ENCODE data around the gene MRPL53. TPM values are rescaled to one million over a fixed set of nuclear protein-coding genes. Genes with fewer than 3 reads are reported as not detected.

MRPL53 gene
- total and polyA plus RNA-seq, 2 experiments from 2014 or later, result 18.5 to 71.0 TPM

GRCh38 chr2:74438248-74438647 is 34.2 kb downstream of the MRPL53 start:
- H3K79me2 ChIP-seq (ENCODE audit: insufficient read depth), result peaks cover 32% of the 10 kb centered on the region
- no peak for DNase-seq
- H2AFZ ChIP-seq, result no peak overlapping the region
- no peaks in the 10 kb centered on the region for H3F3A ChIP-seq (ENCODE audit: insufficient read depth)
- H3K4me2 ChIP-seq (ENCODE audit: unreplicated experiment), result no peak overlapping the region
- no peaks in the 10 kb centered on the region; the same call in 1 of the 2 replicates for H3K4me1 ChIP-seq (ENCODE audit: insufficient read depth)
- H3K27ac ChIP-seq, result no peak overlapping the region
- TF ChIP-seq EZH2phosphoT487 (IDR thresholded peaks at IDR 0.05; ENCODE audit: insufficient read depth, low read depth) (no peak), EZH2 (IDR thresholded peaks at IDR 0.05; ENCODE audit: insufficient read depth, poor library complexity, severe bottlenecking) (no peak)
- H3K9me2 ChIP-seq (ENCODE audit: insufficient read depth), result no peaks in the 10 kb centered on the region
- H4K20me1 ChIP-seq (ENCODE audit: insufficient read depth), result no peaks in the 10 kb centered on the region
- no peak overlapping the region for H3K4me3 ChIP-seq
- no peaks in the 10 kb centered on the region for H3K27me3 ChIP-seq (replicated peaks; ENCODE audit: insufficient read depth)
- no peaks in the 10 kb centered on the region for H3K9me3 ChIP-seq (ENCODE audit: low read depth)
- 100% methylated on average over 1 of the region's 1 CpG for WGBS, 2 experiments (ENCODE audit: low coverage in 1 of 2, low lambda C conversion rate in 2 of 2, missing lambda C conversion rate in 2 of 2)
- in situ Hi-C loops (cut with MboI), result no loop called here
- no peak overlapping the region for H3K9ac ChIP-seq
- H3K36me3 ChIP-seq (ENCODE audit: low read depth), result no peaks in the 10 kb centered on the region

- Histone ChIP-seq H3K36me3 (ENCODE audit: low read depth) (no peaks in the 10 kb centered on the region), H3K9me2 (ENCODE audit: insufficient read depth) (no peaks in the 10 kb centered on the region), H3K4me2 (ENCODE audit: unreplicated experiment) (no peak overlapping the region), H3K27me3 (replicated peaks; ENCODE audit: insufficient read depth) (no peaks in the 10 kb centered on the region), H3F3A (ENCODE audit: insufficient read depth) (no peaks in the 10 kb centered on the region), H2AFZ (no peak overlapping the region), H3K79me2 (ENCODE audit: insufficient read depth) (peaks cover 32% of the 10 kb centered on the region), H3K9ac (no peak overlapping the region), H3K4me1 (ENCODE audit: insufficient read depth) (no peaks in the 10 kb centered on the region; the same call in 1 of the 2 replicates), H3K27ac (no peak overlapping the region), H3K4me3 (no peak overlapping the region), H3K9me3 (ENCODE audit: low read depth) (no peaks in the 10 kb centered on the region), H4K20me1 (ENCODE audit: insufficient read depth) (no peaks in the 10 kb centered on the region)
- WGBS, 2 experiments (ENCODE audit: low coverage in 1 of 2, low lambda C conversion rate in 2 of 2, missing lambda C conversion rate in 2 of 2), result 81% methylated on average over 6 of the region's 6 CpGs
- DNase-seq, result no peak
- in situ Hi-C loops (cut with MboI), result no loop called here
- TF ChIP-seq EZH2phosphoT487 (IDR thresholded peaks at IDR 0.05; ENCODE audit: insufficient read depth, low read depth), result no peak
- no peak for TF ChIP-seq EZH2 (IDR thresholded peaks at IDR 0.05; ENCODE audit: insufficient read depth, poor library complexity, severe bottlenecking)
These were observed 35.4 kb downstream of the MRPL53 start for GRCh38 chr2:74436848-74437695.

GRCh38 chr2:74436111-74436805 is 36.2 kb downstream of the MRPL53 start:
- no peak overlapping the region for H3K9ac ChIP-seq
- no peaks in the 10 kb centered on the region for H3F3A ChIP-seq (ENCODE audit: insufficient read depth)
- TF ChIP-seq EZH2 (IDR thresholded peaks at IDR 0.05; ENCODE audit: insufficient read depth, poor library complexity, severe bottlenecking) (no peak), EZH2phosphoT487 (IDR thresholded peaks at IDR 0.05; ENCODE audit: insufficient read depth, low read depth) (no peak)
- H4K20me1 ChIP-seq (ENCODE audit: insufficient read depth), result no peaks in the 10 kb centered on the region
- peaks cover 32% of the 10 kb centered on the region for H3K79me2 ChIP-seq (ENCODE audit: insufficient read depth)
- H2AFZ ChIP-seq, result no peak overlapping the region
- no peaks in the 10 kb centered on the region for H3K27me3 ChIP-seq (replicated peaks; ENCODE audit: insufficient read depth)
- H3K27ac ChIP-seq, result no peak overlapping the region
- H3K4me1 ChIP-seq (ENCODE audit: insufficient read depth), result no peaks in the 10 kb centered on the region; the same call in 1 of the 2 replicates
- in situ Hi-C loops (cut with MboI), result no loop called here
- no peak overlapping the region for H3K4me3 ChIP-seq
- DNase-seq, result no peak
- WGBS, 2 experiments (ENCODE audit: low coverage in 1 of 2, low lambda C conversion rate in 2 of 2, missing lambda C conversion rate in 2 of 2), result 85 to 88% methylated on average over 28 to 42 of the region's 43 CpGs
- H3K9me3 ChIP-seq (ENCODE audit: low read depth), result no peaks in the 10 kb centered on the region
- no peaks in the 10 kb centered on the region for H3K36me3 ChIP-seq (ENCODE audit: low read depth)
- H3K9me2 ChIP-seq (ENCODE audit: insufficient read depth), result no peaks in the 10 kb centered on the region
- H3K4me2 ChIP-seq (ENCODE audit: unreplicated experiment), result no peak overlapping the region

- Histone ChIP-seq H3K9me2 (ENCODE audit: insufficient read depth) (no peaks in the 10 kb centered on the region), H3K4me2 (ENCODE audit: unreplicated experiment) (no peak overlapping the region), H4K20me1 (ENCODE audit: insufficient read depth) (no peaks in the 10 kb centered on the region), H3K4me1 (ENCODE audit: insufficient read depth) (no peaks in the 10 kb centered on the region), H3K9me3 (ENCODE audit: low read depth) (no peaks in the 10 kb centered on the region), H3K36me3 (ENCODE audit: low read depth) (peaks cover 3% of the 10 kb centered on the region; the same call in 1 of the 2 replicates), H3K9ac (no peak overlapping the region), H3K27me3 (replicated peaks; ENCODE audit: insufficient read depth) (no peaks in the 10 kb centered on the region), H3K4me3 (no peak overlapping the region), H3K27ac (no peak overlapping the region), H2AFZ (no peak overlapping the region), H3K79me2 (ENCODE audit: insufficient read depth) (no peaks in the 10 kb centered on the region), H3F3A (ENCODE audit: insufficient read depth) (peaks cover 9% of the 10 kb centered on the region; the same call in 1 of the 2 replicates)
- in situ Hi-C loops (cut with MboI), result no loop called here
- WGBS, 2 experiments (ENCODE audit: low coverage in 1 of 2, low lambda C conversion rate in 2 of 2, missing lambda C conversion rate in 2 of 2), result 87 to 90% methylated on average over 11 of the region's 11 CpGs
- DNase-seq, result no peak
- TF ChIP-seq EZH2 (IDR thresholded peaks at IDR 0.05; ENCODE audit: insufficient read depth, poor library complexity, severe bottlenecking) (no peak), EZH2phosphoT487 (IDR thresholded peaks at IDR 0.05; ENCODE audit: insufficient read depth, low read depth) (no peak)
These were observed 42.0 kb downstream of the MRPL53 start for GRCh38 chr2:74430502-74430901.

Data from GM23248 (cell line).